WTC11 (cell line): ENCODE results near the gene AFF3.

Source experiments
- ELF4 ChIP-seq: sonication (generic); formaldehyde crosslinking; IDR thresholded peaks from 2 replicates; pipeline ENCODE4 v1.8.1; 2022; ENCODE audit warnings: low read depth, mild to moderate bottlenecking, moderate library complexity, missing genetic modification reagents
- USF2 ChIP-seq: sonication (generic); formaldehyde crosslinking; IDR thresholded peaks from 2 replicates; pipeline ENCODE4 v1.8.1; 2023; ENCODE audit warnings: mild to moderate bottlenecking, missing genetic modification reagents, moderate library complexity
- ZNF263 ChIP-seq: sonication (generic); formaldehyde crosslinking; IDR thresholded peaks from 2 replicates; pipeline ENCODE4 v1.8.1; 2022; ENCODE audit warnings: low read depth, mild to moderate bottlenecking, moderate library complexity, missing genetic modification reagents
- TF ChIP-seq, protein P1 (sequence below): sonication (generic); formaldehyde crosslinking; IDR thresholded peaks from 2 replicates; pipeline ENCODE4 v1.8.1; 2022; ENCODE audit warnings: missing genetic modification reagents, borderline replicate concordance
- TF ChIP-seq, protein P2 (sequence below): fragments of 200-600 bp; IDR thresholded peaks from 2 replicates; pipeline ENCODE4 v1.8.0; 2022; ENCODE audit warnings: antibody characterized with exemption

DNA sequence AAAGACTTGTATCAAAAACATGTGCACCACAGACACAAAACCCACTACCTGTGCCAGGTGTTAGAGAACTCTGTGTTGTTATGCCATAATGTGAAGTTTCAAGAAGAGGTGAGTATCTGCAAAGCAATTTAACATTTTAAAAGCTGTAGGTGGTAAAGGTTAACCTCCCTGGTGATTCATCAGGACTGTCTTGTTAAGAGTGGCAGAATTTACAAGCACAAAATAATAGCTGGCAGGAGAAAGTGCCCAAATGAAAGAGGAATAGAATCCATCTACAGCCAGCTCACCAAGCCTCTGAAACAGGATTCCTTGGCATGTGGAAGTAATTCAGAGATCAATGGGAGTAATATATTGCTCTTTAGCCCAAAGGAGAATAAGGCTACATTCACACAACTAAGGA, 230.7 kb downstream of the AFF3 start:
- TF ChIP-seq, protein P1, sequence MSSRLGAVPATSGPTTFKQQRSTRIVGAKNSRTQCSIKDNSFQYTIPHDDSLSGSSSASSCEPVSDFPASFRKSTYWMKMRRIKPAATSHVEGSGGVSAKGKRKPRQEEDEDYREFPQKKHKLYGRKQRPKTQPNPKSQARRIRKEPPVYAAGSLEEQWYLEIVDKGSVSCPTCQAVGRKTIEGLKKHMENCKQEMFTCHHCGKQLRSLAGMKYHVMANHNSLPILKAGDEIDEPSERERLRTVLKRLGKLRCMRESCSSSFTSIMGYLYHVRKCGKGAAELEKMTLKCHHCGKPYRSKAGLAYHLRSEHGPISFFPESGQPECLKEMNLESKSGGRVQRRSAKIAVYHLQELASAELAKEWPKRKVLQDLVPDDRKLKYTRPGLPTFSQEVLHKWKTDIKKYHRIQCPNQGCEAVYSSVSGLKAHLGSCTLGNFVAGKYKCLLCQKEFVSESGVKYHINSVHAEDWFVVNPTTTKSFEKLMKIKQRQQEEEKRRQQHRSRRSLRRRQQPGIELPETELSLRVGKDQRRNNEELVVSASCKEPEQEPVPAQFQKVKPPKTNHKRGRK: no peak
- TF ChIP-seq, protein P2, sequence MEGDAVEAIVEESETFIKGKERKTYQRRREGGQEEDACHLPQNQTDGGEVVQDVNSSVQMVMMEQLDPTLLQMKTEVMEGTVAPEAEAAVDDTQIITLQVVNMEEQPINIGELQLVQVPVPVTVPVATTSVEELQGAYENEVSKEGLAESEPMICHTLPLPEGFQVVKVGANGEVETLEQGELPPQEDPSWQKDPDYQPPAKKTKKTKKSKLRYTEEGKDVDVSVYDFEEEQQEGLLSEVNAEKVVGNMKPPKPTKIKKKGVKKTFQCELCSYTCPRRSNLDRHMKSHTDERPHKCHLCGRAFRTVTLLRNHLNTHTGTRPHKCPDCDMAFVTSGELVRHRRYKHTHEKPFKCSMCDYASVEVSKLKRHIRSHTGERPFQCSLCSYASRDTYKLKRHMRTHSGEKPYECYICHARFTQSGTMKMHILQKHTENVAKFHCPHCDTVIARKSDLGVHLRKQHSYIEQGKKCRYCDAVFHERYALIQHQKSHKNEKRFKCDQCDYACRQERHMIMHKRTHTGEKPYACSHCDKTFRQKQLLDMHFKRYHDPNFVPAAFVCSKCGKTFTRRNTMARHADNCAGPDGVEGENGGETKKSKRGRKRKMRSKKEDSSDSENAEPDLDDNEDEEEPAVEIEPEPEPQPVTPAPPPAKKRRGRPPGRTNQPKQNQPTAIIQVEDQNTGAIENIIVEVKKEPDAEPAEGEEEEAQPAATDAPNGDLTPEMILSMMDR: no peak
- no peak for TF ChIP-seq ELF4 (CRISPR knock-in tag)
- no peak for TF ChIP-seq USF2
- no peak for TF ChIP-seq ZNF263 (CRISPR knock-in tag)
